ENCODE results near the gene FAM8A1.
"Not testable (repeated sequence)": the region's sequence is repeated elsewhere in the genome, so short reads cannot be mapped to it uniquely, and the experiment has no call there.

FAM8A1 gene

DNA sequence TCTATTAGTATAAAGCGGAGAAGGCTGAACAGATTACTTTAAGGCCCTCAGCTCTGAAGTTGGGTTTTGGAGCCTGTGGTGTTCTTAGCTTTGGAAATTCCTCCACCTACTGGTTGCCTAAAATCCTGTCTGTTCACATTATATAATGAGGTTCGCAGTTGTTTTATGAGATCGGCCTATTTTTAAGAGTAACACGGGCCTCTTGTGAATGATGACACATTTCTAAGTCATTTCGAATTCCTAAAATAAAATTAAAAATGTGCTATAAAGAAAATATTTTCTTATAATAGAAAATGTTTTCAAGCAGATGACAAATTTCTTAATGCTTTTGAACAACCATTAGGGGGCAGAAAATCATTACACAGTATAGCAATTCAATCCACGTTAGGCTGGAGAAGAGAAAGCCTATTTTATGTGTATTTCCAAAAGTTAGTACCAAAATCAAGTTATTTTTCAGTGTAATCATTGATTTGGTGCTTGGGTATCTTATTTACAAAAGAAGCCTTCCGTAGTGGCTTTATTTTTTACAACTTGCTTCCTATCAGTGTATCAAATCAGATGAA lies 15.8 kb upstream of the FAM8A1 start:
- Histone ChIP-seq H3K27me3 (ENCODE audit: control insufficient read depth, insufficient read depth, low read length) (no peaks in the 10 kb centered on the region), H3K4me3 (ENCODE audit: low read depth, low read length) (no peak overlapping the region), H3K9ac (ENCODE audit: low read depth, low read length) (no peak overlapping the region), H3K36me3 (ENCODE audit: control insufficient read depth, insufficient read depth, low read length) (no peaks in the 10 kb centered on the region), H3K4me1 (ENCODE audit: control insufficient read depth, insufficient read depth, low read length) (no peaks in the 10 kb centered on the region), H3K9me3 (ENCODE audit: control insufficient read depth, insufficient read depth, low read length) (no peaks in the 10 kb centered on the region)

DNA sequence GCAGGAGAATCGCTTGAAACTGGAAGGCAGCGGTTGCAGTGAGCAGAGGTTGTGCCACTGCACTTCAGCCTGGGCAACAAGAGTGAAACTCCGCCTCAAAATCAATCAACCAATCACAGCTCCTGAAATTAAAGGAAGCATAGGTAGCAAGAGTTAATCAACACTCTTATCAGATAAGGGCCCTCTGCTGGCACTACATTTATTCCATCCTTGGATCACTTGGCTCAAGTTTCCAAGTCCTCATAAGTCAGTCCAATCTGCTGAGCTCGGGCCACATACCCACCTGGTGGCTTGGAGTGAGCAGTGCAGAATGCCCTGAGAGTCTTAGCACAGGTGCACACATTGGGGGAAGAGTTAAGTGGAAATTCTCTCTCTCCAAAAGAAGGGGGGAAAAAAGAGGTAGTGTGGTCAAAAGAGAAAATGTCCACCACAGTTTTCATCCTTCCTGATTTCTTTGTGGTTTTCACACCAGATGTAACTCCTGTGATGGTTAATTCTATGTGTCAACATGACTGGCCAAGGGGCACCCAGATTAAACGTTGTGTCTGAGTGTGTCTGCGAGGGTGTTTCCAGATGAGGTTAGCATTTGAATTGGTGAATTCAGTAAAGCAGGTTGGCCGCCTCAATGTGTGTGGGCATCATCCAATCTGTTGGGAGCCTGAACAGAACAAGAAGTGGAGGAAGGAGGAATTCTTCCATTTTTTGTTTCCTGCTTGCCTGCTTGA lies 14.2 kb upstream of the FAM8A1 start:
- Histone ChIP-seq H3K4me3 (ENCODE audit: low read depth, low read length) (no peak overlapping the region), H3K36me3 (ENCODE audit: control insufficient read depth, insufficient read depth, low read length) (no peaks in the 10 kb centered on the region), H3K27me3 (ENCODE audit: control insufficient read depth, insufficient read depth, low read length) (no peaks in the 10 kb centered on the region), H3K4me1 (ENCODE audit: control insufficient read depth, insufficient read depth, low read length) (no peaks in the 10 kb centered on the region), H3K9me3 (ENCODE audit: control insufficient read depth, insufficient read depth, low read length) (no peaks in the 10 kb centered on the region), H3K9ac (ENCODE audit: low read depth, low read length) (no peak overlapping the region)

DNA sequence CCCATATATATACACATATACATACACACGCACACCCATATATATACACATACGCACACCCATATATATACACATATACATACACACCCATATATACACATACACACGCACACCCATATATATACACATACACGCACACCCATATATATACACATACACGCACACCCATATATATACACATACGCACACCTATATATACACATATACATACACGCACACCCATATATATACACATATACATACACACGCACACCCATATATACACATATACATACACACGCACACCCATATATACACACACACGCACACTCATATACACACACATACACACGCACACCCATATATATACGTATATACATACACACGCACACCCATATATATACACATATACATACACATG lies 13.5 kb upstream of the FAM8A1 start:
- not testable (repeated sequence) for H3K4me3 ChIP-seq (ENCODE audit: low read depth, low read length); H3K4me1 ChIP-seq (ENCODE audit: control insufficient read depth, insufficient read depth, low read length); H3K36me3 ChIP-seq (ENCODE audit: control insufficient read depth, insufficient read depth, low read length); H3K27me3 ChIP-seq (ENCODE audit: control insufficient read depth, insufficient read depth, low read length); H3K9me3 ChIP-seq (ENCODE audit: control insufficient read depth, insufficient read depth, low read length); H3K9ac ChIP-seq (ENCODE audit: low read depth, low read length)

DNA sequence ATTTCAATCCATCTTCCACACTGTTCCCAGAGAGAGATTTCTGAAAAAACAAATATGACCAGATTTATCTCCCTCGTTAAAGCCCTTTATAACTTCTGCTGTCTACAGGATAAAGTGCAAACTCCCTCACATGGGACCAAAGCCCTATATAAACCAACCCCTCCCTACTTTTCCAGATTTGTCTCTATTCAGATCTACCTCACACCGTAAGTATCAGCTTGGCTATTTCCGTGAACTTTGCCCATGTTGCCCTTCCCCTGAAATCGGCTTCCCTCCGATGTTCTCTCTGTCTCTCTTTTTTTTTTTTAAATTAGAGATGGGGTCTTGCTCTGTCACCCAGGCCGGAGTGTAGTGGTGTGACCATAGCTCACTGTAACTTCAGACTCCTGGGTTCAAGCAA lies 12.1 kb upstream of the FAM8A1 start:
- no peaks in the 10 kb centered on the region for H3K36me3 ChIP-seq (ENCODE audit: control insufficient read depth, insufficient read depth, low read length)
- H3K9ac ChIP-seq (ENCODE audit: low read depth, low read length): no peak overlapping the region
- H3K4me1 ChIP-seq (ENCODE audit: control insufficient read depth, insufficient read depth, low read length): no peaks in the 10 kb centered on the region
- H3K27me3 ChIP-seq (ENCODE audit: control insufficient read depth, insufficient read depth, low read length): no peaks in the 10 kb centered on the region
- H3K4me3 ChIP-seq (ENCODE audit: low read depth, low read length): no peak overlapping the region
- no peaks in the 10 kb centered on the region for H3K9me3 ChIP-seq (ENCODE audit: control insufficient read depth, insufficient read depth, low read length)

DNA sequence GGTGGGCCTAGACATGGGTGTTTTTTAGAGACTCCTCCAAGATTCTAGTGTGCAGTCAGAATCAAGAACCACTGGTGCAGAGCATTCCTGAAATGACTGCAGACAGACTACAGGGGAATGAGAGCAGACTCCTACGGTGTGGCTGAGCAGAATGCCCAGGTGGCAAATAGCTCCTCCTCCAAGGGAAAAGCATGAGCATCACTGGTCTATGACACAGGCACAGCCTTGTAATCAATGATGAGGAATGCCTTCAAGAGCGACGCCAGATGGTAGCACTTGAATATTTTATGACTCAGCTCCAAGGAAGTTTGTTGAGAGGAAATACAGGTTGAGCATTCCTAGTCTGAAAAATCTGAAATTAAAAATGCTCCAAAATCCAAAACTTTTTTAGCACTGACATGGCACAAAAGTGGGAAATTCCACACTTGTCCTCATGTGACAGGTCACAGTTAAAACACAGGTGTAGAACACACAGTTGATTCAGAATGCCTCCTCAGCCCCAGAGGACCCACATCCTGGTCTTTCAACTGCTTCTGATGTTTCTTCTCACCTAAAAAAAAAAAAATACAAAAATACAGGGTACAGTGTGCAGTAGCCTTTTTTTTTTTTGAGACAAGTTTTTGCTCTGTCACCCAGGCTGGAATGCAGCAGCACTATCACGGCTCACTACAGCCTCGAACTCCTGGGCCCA lies 10.6 kb upstream of the FAM8A1 start:
- Histone ChIP-seq H3K9ac (ENCODE audit: low read depth, low read length) (no peak overlapping the region), H3K4me1 (ENCODE audit: control insufficient read depth, insufficient read depth, low read length) (no peaks in the 10 kb centered on the region), H3K36me3 (ENCODE audit: control insufficient read depth, insufficient read depth, low read length) (no peaks in the 10 kb centered on the region), H3K27me3 (ENCODE audit: control insufficient read depth, insufficient read depth, low read length) (no peaks in the 10 kb centered on the region), H3K9me3 (ENCODE audit: control insufficient read depth, insufficient read depth, low read length) (no peaks in the 10 kb centered on the region), H3K4me3 (ENCODE audit: low read depth, low read length) (no peak overlapping the region)

DNA sequence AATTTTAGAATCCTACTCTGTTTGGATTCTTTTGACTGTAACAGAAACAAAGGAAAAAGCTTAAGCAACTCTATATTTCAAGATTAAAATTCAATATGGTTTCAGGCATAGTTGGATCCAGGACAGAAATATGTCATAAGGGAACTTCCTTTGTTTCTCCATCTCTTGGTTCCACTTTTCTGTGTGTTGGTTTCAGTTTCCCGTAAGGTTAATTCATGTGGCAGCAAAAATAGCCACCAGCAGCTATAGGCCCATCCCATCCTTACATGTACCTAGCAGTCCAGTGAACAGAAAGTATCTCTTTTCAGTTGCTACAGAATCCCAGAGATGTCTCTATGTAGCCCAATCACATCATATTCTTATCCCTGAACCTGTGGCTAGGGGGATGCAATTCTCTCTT lies 8.8 kb upstream of the FAM8A1 start:
- Histone ChIP-seq H3K27me3 (ENCODE audit: control insufficient read depth, insufficient read depth, low read length) (no peaks in the 10 kb centered on the region), H3K4me3 (ENCODE audit: low read depth, low read length) (no peak overlapping the region), H3K4me1 (ENCODE audit: control insufficient read depth, insufficient read depth, low read length) (no peaks in the 10 kb centered on the region), H3K9ac (ENCODE audit: low read depth, low read length) (no peak overlapping the region), H3K36me3 (ENCODE audit: control insufficient read depth, insufficient read depth, low read length) (no peaks in the 10 kb centered on the region), H3K9me3 (ENCODE audit: control insufficient read depth, insufficient read depth, low read length) (no peaks in the 10 kb centered on the region)

DNA sequence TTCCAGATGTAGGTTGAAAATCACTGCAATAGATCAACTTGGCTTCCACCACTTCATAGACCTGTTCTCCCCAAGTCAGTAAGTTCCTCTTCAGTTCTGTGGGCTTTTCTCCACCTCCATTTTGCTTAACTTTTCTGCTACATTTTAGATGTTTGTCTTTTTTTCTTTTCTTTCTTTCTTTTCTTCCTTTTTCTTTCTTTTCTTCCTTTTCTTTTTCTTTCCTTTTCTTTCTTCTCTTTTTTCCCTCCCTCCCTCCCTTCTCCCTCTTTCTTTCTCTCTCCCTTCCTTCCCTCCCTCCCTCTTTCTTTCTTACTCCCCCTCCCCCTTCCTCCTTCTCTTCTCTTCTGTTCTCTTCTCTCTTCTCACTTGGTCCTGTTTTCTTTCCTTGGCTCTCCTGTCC lies 6.9 kb upstream of the FAM8A1 start:
- Histone ChIP-seq H3K4me3 (ENCODE audit: low read depth, low read length) (no peak overlapping the region), H3K36me3 (ENCODE audit: control insufficient read depth, insufficient read depth, low read length) (no peaks in the 10 kb centered on the region), H3K9me3 (ENCODE audit: control insufficient read depth, insufficient read depth, low read length) (no peaks in the 10 kb centered on the region), H3K4me1 (ENCODE audit: control insufficient read depth, insufficient read depth, low read length) (no peaks in the 10 kb centered on the region), H3K27me3 (ENCODE audit: control insufficient read depth, insufficient read depth, low read length) (no peaks in the 10 kb centered on the region), H3K9ac (ENCODE audit: low read depth, low read length) (no peak overlapping the region)

DNA sequence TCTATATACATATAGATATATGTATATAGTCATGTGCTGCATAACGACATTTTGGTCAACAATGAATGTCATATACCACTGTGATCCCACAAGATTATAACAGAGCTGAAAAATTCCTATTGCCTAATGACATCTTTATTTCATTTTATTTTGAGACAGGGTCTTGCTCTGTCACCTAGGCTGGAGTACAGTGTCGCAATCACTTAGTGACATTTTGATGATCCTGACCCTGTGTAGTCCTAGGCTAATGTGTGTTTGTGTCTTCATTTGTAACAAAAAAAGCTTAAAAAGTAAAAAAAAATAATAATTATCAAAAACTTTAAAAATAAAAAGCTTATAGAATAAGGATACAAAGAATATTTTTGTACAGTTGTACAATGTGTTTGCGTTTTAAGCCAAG lies 4.0 kb upstream of the FAM8A1 start:
- Histone ChIP-seq H3K9me3 (ENCODE audit: control insufficient read depth, insufficient read depth, low read length) (no peaks in the 10 kb centered on the region), H3K36me3 (ENCODE audit: control insufficient read depth, insufficient read depth, low read length) (no peaks in the 10 kb centered on the region), H3K27me3 (ENCODE audit: control insufficient read depth, insufficient read depth, low read length) (no peaks in the 10 kb centered on the region), H3K4me3 (ENCODE audit: low read depth, low read length) (no peak overlapping the region), H3K9ac (ENCODE audit: low read depth, low read length) (no peak overlapping the region), H3K4me1 (ENCODE audit: control insufficient read depth, insufficient read depth, low read length) (no peaks in the 10 kb centered on the region)

DNA sequence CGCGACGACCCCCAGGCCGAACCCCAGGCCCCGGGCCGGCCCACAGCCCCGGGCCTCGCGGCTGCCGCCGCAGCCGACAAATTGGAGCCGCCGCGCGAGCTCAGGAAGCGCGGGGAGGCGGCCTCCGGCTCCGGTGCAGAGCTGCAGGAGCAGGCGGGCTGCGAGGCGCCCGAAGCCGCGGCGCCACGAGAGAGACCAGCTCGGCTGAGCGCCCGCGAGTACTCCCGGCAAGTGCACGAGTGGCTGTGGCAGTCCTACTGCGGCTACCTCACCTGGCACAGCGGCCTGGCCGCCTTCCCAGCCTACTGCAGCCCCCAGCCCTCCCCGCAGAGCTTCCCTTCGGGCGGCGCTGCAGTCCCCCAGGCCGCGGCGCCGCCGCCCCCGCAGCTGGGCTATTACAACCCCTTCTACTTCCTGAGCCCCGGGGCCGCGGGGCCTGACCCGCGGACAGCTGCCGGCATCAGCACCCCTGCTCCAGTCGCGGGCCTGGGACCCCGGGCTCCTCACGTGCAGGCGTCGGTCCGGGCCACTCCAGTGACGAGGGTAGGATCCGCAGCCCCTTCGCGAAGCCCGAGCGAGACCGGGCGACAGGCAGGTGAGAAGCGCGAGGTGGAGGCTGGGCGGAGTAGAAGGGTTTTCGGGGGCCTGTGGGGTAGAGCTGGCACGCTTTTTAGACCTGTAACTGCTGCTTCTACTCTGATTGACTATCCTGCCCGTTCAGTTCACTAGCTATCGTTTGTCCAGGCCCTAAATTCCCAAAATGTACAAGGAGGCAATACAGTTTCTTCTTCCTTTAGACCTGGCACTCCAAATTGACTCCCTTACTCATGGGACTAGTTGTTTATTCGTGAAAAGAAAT lies 654 bp downstream of the FAM8A1 start:
- Histone ChIP-seq H3K36me3 (ENCODE audit: control insufficient read depth, insufficient read depth, low read length) (no peaks in the 10 kb centered on the region), H3K27me3 (ENCODE audit: control insufficient read depth, insufficient read depth, low read length) (no peaks in the 10 kb centered on the region), H3K9me3 (ENCODE audit: control insufficient read depth, insufficient read depth, low read length) (no peaks in the 10 kb centered on the region), H3K4me3 (ENCODE audit: low read depth, low read length) (peak overlapping the region; percentile 75), H3K9ac (ENCODE audit: low read depth, low read length) (peak overlapping the region; percentile 47), H3K4me1 (ENCODE audit: control insufficient read depth, insufficient read depth, low read length) (peaks cover 4% of the 10 kb centered on the region)

DNA sequence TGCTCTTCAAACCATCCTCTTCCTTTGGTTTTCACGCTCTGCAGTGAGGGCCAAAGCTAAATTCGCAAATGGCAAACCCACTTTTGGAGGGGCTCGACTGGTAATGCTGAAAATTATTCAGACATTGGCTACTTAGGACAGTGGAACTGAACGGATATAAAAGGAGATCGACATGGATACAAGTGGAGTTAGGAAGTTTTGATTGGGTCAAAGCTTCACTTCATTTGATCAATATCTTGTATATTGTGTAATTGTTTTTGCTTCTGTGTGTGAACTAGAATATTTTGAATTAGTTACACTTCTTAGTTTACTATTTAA lies 1.2 kb downstream of the FAM8A1 start:
- peak overlapping the region; percentile 75 for H3K4me3 ChIP-seq (ENCODE audit: low read depth, low read length)
- H3K9ac ChIP-seq (ENCODE audit: low read depth, low read length): peak overlapping the region; percentile 47
- no peaks in the 10 kb centered on the region for H3K27me3 ChIP-seq (ENCODE audit: control insufficient read depth, insufficient read depth, low read length)
- peaks cover 4% of the 10 kb centered on the region for H3K4me1 ChIP-seq (ENCODE audit: control insufficient read depth, insufficient read depth, low read length)
- H3K36me3 ChIP-seq (ENCODE audit: control insufficient read depth, insufficient read depth, low read length): peaks cover under 1% of the 10 kb centered on the region
- no peaks in the 10 kb centered on the region for H3K9me3 ChIP-seq (ENCODE audit: control insufficient read depth, insufficient read depth, low read length)

DNA sequence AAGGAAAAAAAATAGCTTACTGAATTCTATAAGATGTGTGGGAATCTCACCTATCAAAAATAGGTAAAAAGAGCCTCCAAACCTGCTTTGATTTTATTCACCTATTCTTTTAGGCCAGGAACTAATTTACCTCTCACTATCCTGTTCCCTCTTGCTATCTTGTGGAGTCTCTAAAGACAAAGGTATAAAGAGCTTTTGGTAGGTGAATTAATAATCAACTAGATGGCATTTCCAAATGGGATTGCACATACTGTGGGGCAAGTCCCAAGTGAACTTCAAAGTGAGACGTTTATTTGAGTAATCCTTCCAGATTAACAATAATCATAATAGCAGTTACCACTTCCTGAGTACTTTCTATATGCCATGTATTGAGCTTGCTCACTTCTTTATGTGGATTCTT lies 2.8 kb downstream of the FAM8A1 start:
- no peaks in the 10 kb centered on the region for H3K27me3 ChIP-seq (ENCODE audit: control insufficient read depth, insufficient read depth, low read length)
- H3K9ac ChIP-seq (ENCODE audit: low read depth, low read length): no peak overlapping the region
- no peaks in the 10 kb centered on the region for H3K9me3 ChIP-seq (ENCODE audit: control insufficient read depth, insufficient read depth, low read length)
- H3K36me3 ChIP-seq (ENCODE audit: control insufficient read depth, insufficient read depth, low read length): peaks cover 3% of the 10 kb centered on the region
- H3K4me3 ChIP-seq (ENCODE audit: low read depth, low read length): no peak overlapping the region
- H3K4me1 ChIP-seq (ENCODE audit: control insufficient read depth, insufficient read depth, low read length): peaks cover 4% of the 10 kb centered on the region

All from iPS-15b (cell line).